HuH-7 (cell line): Measurements from ENCODE around the gene GJA4.

Experiments used
- DNase-seq: peaks from one replicate; pipeline ENCODE4 v3.0.0; 2011; ENCODE audit warnings: low spot score

Gene GJA4

GRCh38 chr1:34792868-34793727, at the start of gene GJA4:
TSS of gene GJA4 (plus strand) at chr1:34792999. CDS start at chr1:34794214, 1,215 bp downstream.
- DNase-seq = no peak

- no peak for DNase-seq
Observed at GRCh38 chr1:34743775-34744174, 49.0 kb upstream of the GJA4 start.

- DNase-seq = no peak
Observed at GRCh38 chr1:34744851-34745250, 47.9 kb upstream of the GJA4 start.

- DNase-seq = no peak
Observed at GRCh38 chr1:34745666-34746065, 47.1 kb upstream of the GJA4 start.

- no peak for DNase-seq
Observed at GRCh38 chr1:34746101-34746500, 46.7 kb upstream of the GJA4 start.

- no peak for DNase-seq
Observed at GRCh38 chr1:34746785-34747637, 45.8 kb upstream of the GJA4 start.

- no peak for DNase-seq
Observed at GRCh38 chr1:34747638-34747941, 45.2 kb upstream of the GJA4 start.

GRCh38 chr1:34749992-34750391, 42.8 kb upstream of the GJA4 start:
- DNase-seq = no peak

GRCh38 chr1:34750610-34751009, 42.2 kb upstream of the GJA4 start:
- no peak for DNase-seq

- no peak for DNase-seq
Observed at GRCh38 chr1:34753163-34753562, 39.6 kb upstream of the GJA4 start.

- no peak for DNase-seq
Observed at GRCh38 chr1:34754964-34755637, 37.7 kb upstream of the GJA4 start, which contains the start of gene GJB5. TSS of gene GJB5 (plus strand) at chr1:34755047. CDS start at chr1:34757331, 2,284 bp downstream.

GRCh38 chr1:34755961-34756360, 36.8 kb upstream of the GJA4 start:
- DNase-seq = no peak

- no peak for DNase-seq
Observed at GRCh38 chr1:34757386-34757785, 35.4 kb upstream of the GJA4 start.

- no peak for DNase-seq
Observed at GRCh38 chr1:34758751-34759150, 34.0 kb upstream of the GJA4 start.

- no peak for DNase-seq
Observed at GRCh38 chr1:34759503-34760357, 33.1 kb upstream of the GJA4 start, which contains the start of gene GJB4. TSS of gene GJB4 (plus strand) at chr1:34759740. CDS start at chr1:34761255, 1,515 bp downstream.

- DNase-seq = no peak
Observed at GRCh38 chr1:34761176-34761761, 31.5 kb upstream of the GJA4 start.

GRCh38 chr1:34761776-34762307, 31.0 kb upstream of the GJA4 start:
- DNase-seq = no peak

GRCh38 chr1:34762474-34763141, 30.2 kb upstream of the GJA4 start:
- no peak for DNase-seq

GRCh38 chr1:34763142-34763781, 29.5 kb upstream of the GJA4 start:
- DNase-seq = no peak

GRCh38 chr1:34768856-34769255, 23.9 kb upstream of the GJA4 start:
- no peak for DNase-seq
